Measurements from ENCODE around the gene NHSL2. TPM values are rescaled to one million over a fixed set of nuclear protein-coding genes. Genes with fewer than 3 reads are reported as not detected.
"Not testable (repeated sequence)": the region's sequence is repeated elsewhere in the genome, so short reads cannot be mapped to it uniquely, and the experiment has no call there.

NHSL2 gene
- total RNA-seq, 4 donors from 2014 or later, result 10.4 to 35.8 (median 13.9) TPM

DNA sequence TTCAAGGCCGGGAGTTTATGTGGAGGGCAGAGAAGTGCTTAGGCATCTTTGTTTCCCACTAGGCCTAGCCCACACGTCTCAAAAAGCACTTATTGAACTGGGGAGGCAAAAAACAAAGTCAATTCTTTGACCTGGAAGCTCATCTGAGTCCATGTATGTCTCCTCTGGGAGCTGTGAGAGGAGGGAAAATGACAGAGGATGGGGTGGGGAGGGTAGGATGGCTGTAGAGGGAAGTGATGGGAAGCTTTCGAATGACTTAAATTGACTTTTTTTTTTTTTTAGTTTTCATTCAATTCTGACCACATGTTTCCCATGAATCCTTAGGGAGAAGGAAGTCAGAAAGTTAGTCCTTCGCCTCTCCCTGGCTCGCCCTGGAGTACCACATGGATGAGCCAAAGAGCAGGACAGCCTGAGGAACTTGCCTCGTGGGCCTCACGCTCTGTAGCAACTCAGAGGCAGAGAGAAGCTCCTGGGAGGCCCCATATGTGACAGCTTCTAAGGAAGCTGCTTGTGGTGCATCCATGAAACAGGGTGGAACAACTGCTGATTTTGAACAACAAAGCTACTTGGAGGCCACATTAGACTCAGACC is 45.0 kb downstream of the NHSL2 start:
- H3K9me3 ChIP-seq, result no peaks in the 10 kb centered on the region
- peaks cover 0 to 16% (median 0%) of the 10 kb centered on the region in 3 donors for H3K4me1 ChIP-seq
- H3K4me3 ChIP-seq, result no peak overlapping the region
- no peaks in the 10 kb centered on the region for H3K27me3 ChIP-seq
- TF ChIP-seq EP300 (IDR thresholded peaks at IDR 0.05) (no peak), POLR2AphosphoS5 (IDR thresholded peaks at IDR 0.05) (no peak), POLR2A (IDR thresholded peaks at IDR 0.05) (no peak)
- TF ChIP-seq, protein P1, sequence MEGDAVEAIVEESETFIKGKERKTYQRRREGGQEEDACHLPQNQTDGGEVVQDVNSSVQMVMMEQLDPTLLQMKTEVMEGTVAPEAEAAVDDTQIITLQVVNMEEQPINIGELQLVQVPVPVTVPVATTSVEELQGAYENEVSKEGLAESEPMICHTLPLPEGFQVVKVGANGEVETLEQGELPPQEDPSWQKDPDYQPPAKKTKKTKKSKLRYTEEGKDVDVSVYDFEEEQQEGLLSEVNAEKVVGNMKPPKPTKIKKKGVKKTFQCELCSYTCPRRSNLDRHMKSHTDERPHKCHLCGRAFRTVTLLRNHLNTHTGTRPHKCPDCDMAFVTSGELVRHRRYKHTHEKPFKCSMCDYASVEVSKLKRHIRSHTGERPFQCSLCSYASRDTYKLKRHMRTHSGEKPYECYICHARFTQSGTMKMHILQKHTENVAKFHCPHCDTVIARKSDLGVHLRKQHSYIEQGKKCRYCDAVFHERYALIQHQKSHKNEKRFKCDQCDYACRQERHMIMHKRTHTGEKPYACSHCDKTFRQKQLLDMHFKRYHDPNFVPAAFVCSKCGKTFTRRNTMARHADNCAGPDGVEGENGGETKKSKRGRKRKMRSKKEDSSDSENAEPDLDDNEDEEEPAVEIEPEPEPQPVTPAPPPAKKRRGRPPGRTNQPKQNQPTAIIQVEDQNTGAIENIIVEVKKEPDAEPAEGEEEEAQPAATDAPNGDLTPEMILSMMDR (IDR thresholded peaks at IDR 0.05), result no peak
- H3K36me3 ChIP-seq, result no peaks in the 10 kb centered on the region
- WGBS, 2 donors (ENCODE audit: low coverage in 1 of 2), result 39 to 67% methylated on average over 2 to 3 of the region's 7 CpGs
- ATAC-seq, result no peak
- no peak overlapping the region for H3K27ac ChIP-seq

DNA sequence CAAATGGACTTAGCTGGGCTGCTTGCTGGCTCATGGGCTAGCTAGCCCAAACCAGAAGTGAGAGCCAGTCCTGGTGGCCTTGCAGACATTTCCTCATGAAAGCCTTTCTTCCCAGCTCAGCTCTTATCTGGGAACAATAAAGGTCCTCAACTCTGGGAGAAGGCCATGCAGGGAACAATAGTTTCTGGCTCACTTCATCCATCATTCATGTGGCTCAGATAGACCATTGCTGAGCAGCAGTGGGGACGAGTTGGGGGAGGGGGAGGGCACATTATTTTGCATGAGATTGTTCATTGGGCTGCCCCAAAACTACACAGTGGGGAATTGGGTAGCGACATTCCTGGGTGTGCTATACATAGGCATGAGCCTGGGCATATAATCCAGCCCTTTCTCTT is 47.6 kb downstream of the NHSL2 start:
- no peak for ATAC-seq
- TF ChIP-seq POLR2AphosphoS5 (IDR thresholded peaks at IDR 0.05), result no peak
- TF ChIP-seq POLR2A (IDR thresholded peaks at IDR 0.05), result no peak
- TF ChIP-seq EP300 (IDR thresholded peaks at IDR 0.05), result no peak
- TF ChIP-seq, protein P1 (IDR thresholded peaks at IDR 0.05), result no peak
- 44 to 80% methylated on average over 1 to 2 of the region's 2 CpGs for WGBS, 2 donors (ENCODE audit: low coverage in 1 of 2)
- no peaks in the 10 kb centered on the region for H3K27me3 ChIP-seq
- H3K9me3 ChIP-seq, result no peaks in the 10 kb centered on the region
- H3K36me3 ChIP-seq, result no peaks in the 10 kb centered on the region
- no peak overlapping the region for H3K27ac ChIP-seq
- H3K4me1 ChIP-seq, result peaks cover 0 to 16% (median 0%) of the 10 kb centered on the region in 3 donors
- no peak overlapping the region for H3K4me3 ChIP-seq

DNA sequence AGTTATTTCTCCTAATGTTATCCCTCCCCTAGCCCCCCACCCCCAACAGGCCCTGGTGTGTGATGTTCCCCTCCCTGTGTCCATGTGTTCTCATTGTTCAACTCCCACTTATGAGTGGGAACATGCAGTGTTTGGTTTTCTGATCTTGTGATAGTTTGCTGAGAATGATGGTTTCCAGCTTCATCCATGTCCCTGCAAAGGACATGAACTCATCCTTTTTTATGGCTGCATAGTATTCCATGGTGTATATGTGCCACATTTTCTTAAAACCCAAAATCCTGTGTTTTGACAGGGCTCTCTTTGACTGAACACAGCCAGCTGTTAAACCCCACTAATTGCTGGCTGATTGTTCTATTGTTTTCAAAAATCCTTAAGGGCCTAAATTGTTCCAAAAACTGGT is 53.5 kb downstream of the NHSL2 start:
- not testable (repeated sequence) for H3K27ac ChIP-seq, H3K9me3 ChIP-seq, H3K36me3 ChIP-seq, ATAC-seq, H3K27me3 ChIP-seq, H3K4me3 ChIP-seq, H3K4me1 ChIP-seq

DNA sequence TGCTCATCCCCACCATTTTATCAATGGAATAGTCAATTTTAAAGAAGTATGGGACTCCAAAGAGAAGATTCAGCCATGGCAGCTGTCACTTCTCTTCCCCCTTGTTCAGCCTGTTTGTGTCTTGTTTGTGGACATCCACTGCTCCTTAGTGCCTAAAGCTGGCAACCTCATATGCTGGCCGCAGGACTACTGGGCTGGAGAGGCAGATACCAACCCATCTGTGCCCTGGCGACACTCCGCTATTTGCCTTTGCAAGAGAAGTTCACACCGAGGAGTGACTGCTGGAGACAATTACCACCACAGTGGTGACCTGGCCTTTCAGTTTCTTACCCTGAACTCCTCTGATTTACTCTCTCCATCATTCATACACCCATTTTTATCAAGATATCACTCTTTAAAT is 64.3 kb downstream of the NHSL2 start:
- TF ChIP-seq POLR2AphosphoS5 (IDR thresholded peaks at IDR 0.05), result no peak
- TF ChIP-seq POLR2A (IDR thresholded peaks at IDR 0.05), result no peak
- TF ChIP-seq, protein P1 (IDR thresholded peaks at IDR 0.05), result no peak
- no peak for TF ChIP-seq EP300 (IDR thresholded peaks at IDR 0.05)
- Histone ChIP-seq H3K4me1 (no peaks in the 10 kb centered on the region), H3K4me3 (no peak overlapping the region), H3K36me3 (no peaks in the 10 kb centered on the region), H3K27ac (no peak overlapping the region), H3K27me3 (no peaks in the 10 kb centered on the region), H3K9me3 (no peaks in the 10 kb centered on the region)
- 79 to 94% methylated on average over 4 of the region's 4 CpGs for WGBS, 2 donors (ENCODE audit: low coverage in 1 of 2)
- no peak for ATAC-seq

DNA sequence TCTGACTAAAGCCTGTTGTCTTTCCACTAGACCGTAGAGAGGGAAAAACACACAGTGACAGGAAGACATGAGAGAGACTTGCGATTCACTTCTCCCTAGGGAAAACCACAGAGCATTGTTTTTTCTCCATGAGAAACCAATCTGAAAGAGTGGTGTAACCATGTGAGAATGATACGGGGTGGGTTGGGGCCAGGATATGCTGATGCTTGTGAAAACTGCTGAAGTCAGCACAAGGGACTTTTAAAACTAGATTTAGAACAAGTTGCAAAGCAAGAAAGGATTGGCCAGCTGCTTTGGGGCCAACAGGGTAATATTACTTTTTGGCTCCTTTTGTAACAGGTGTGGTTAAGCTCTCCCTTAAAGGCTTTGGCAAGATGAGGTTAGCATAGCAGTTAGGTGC is 66.1 kb downstream of the NHSL2 start:
- no peak for TF ChIP-seq EP300 (IDR thresholded peaks at IDR 0.05)
- H3K36me3 ChIP-seq, result no peaks in the 10 kb centered on the region
- no peak for ATAC-seq

DNA sequence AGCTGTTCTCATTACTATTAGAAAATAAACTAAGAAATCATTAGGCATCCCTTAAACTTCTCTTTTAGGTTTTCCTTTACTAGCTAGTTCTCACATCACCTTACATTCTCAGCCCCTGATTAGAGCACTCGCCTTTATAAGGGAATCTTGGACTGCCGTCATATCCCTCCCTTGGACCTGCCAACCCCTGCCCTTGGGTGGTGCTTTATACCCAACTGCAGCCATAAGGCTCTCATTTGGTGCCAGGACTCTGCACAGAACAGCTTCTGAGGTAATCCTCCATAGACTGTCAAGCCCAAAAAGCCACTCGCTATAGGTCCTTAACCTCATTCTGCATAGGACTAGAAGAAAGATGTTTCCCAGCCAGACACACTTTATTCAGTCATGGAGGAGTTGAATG is 67.5 kb downstream of the NHSL2 start:
- no peak for ATAC-seq
- Histone ChIP-seq H3K36me3 (no peaks in the 10 kb centered on the region), H3K4me3 (no peak overlapping the region), H3K27ac (no peak overlapping the region), H3K4me1 (no peaks in the 10 kb centered on the region), H3K9me3 (no peaks in the 10 kb centered on the region), H3K27me3 (no peaks in the 10 kb centered on the region)
- WGBS, 2 donors (ENCODE audit: low coverage in 1 of 2), result 56% methylated on average over 2 of the region's 3 CpGs; no CpG with 5 or more reads in 1 of the 2 donors
- no peak for TF ChIP-seq EP300 (IDR thresholded peaks at IDR 0.05)
- TF ChIP-seq, protein P1 (IDR thresholded peaks at IDR 0.05), result no peak
- TF ChIP-seq POLR2AphosphoS5 (IDR thresholded peaks at IDR 0.05), result no peak
- no peak for TF ChIP-seq POLR2A (IDR thresholded peaks at IDR 0.05)

More for the DNA sequence above, 66.1 kb downstream of the NHSL2 start:
- Histone ChIP-seq H3K4me3 (no peak overlapping the region), H3K27ac (no peak overlapping the region), H3K9me3 (no peaks in the 10 kb centered on the region), H3K4me1 (no peaks in the 10 kb centered on the region), H3K27me3 (no peaks in the 10 kb centered on the region)
- no CpG with 5 or more reads among the region's 3 CpGs for whole genome bisulfite sequencing, 2 donors (ENCODE audit: low coverage in 1 of 2)

All from gastroesophageal sphincter (tissue), 4 donors.